T-cell (primary cell): ENCODE measurements around the gene RAPGEF1. TPM values are rescaled to one million over a fixed set of nuclear protein-coding genes. Genes with fewer than 3 reads are reported as not detected.

ENCODE experiments used
- ATAC-seq, 4 experiments: fragments of 200-7000 bp in 3 of 4; fragments of 150-1000 bp in 1 of 4; cut with Tn5 transposase; replicated peaks in 1 of 4; 1 replicate in 3 of 4; 2 replicates in 1 of 4; pipeline ENCODE4 v1.10.0; 2021; ENCODE audit warnings: moderate library complexity in 3 of 4, mild to moderate bottlenecking in 2 of 4, moderate number of reproducible peaks in 1 of 4
- CTCF ChIA-PET, 2 donors: fragments of 300-600 bp; sonication (Branson Sonifier 250); formaldehyde crosslinking; loops; one replicate each; lab custom pipeline; 2022; ENCODE audit warnings: antibody characterized with exemption in 2 of 2; lab: Charles Lee
- POLR2A ChIA-PET, 2 donors: fragments of 300-600 bp; sonication (Branson Sonifier 250); formaldehyde crosslinking; loops; one replicate each; lab custom pipeline; 2022; ENCODE audit warnings: antibody characterized with exemption in 2 of 2; lab: Charles Lee
- DNase-seq, 35 experiments: peaks; one replicate each; pipeline versions ENCODE4 v3.0.0 to v3.0.0-alpha.2; 2013 to 2023
- H3K27ac ChIP-seq: one replicate; pipeline ENCODE4 v1.5.1; 2013; ENCODE audit warnings: low read length
- H3K27me3 ChIP-seq, 2 experiments: replicated peaks in 1 of 2; 1 replicate in 1 of 2; 2 replicates in 1 of 2; pipeline versions ENCODE4 v1.6.1 to v1.7.0; 2013; ENCODE audit warnings: low read length in 1 of 2, mixed read lengths in 1 of 2; ENCODE audit not compliant: control insufficient read depth in 2 of 2, insufficient read depth in 2 of 2; ENCODE audit errors: extremely low read depth in 1 of 2
- H3K36me3 ChIP-seq, 2 donors: 1 replicate in 1 of 2; 2 replicates in 1 of 2; pipeline versions ENCODE4 v1.6.1 to v1.7.0; 2013; ENCODE audit warnings: low read length in 1 of 2; ENCODE audit not compliant: control insufficient read depth in 2 of 2, insufficient read depth in 1 of 2; ENCODE audit errors: extremely low read depth in 1 of 2
- H3K4me1 ChIP-seq, 2 experiments: 1 replicate in 1 of 2; 2 replicates in 1 of 2; pipeline versions ENCODE4 v1.6.1 to v1.7.0; 2013; ENCODE audit warnings: low read length in 2 of 2, mixed read lengths in 1 of 2; ENCODE audit not compliant: insufficient read depth in 2 of 2, control insufficient read depth in 1 of 2; ENCODE audit errors: extremely low read depth in 1 of 2
- H3K4me3 ChIP-seq, 2 donors: 1 replicate in 1 of 2; 2 replicates in 1 of 2; pipeline versions ENCODE4 v1.5.1 to v1.7.0; 2013; ENCODE audit warnings: mild to moderate bottlenecking in 2 of 2, low read length in 1 of 2, moderate library complexity in 1 of 2; ENCODE audit not compliant: control insufficient read depth in 1 of 2; ENCODE audit errors: extremely low read depth in 1 of 2
- H3K9me3 ChIP-seq: 2 replicates; pipeline ENCODE4 v1.7.0; 2013
- H3K27ac Mint-ChIP-seq, 2 donors: one replicate each; pipeline ENCODE4 v1.8.0; 2020 to 2021; ENCODE audit warnings: mild to moderate bottlenecking in 2 of 2, mixed read lengths in 2 of 2
- H3K27me3 Mint-ChIP-seq, 2 donors: one replicate each; pipeline ENCODE4 v1.8.0; 2021 to 2022; ENCODE audit warnings: mixed read lengths in 2 of 2
- H3K36me3 Mint-ChIP-seq: one replicate; pipeline ENCODE4 v1.8.0; 2021; ENCODE audit warnings: mixed read lengths
- H3K4me1 Mint-ChIP-seq, 3 donors: one replicate each; pipeline ENCODE4 v1.8.0; 2020 to 2022; ENCODE audit warnings: mixed read lengths in 3 of 3, mild to moderate bottlenecking in 1 of 3
- H3K4me3 Mint-ChIP-seq, 3 donors: one replicate each; pipeline ENCODE4 v1.8.0; 2020 to 2022; ENCODE audit warnings: mild to moderate bottlenecking in 3 of 3, mixed read lengths in 3 of 3, moderate library complexity in 3 of 3
- H3K9me3 Mint-ChIP-seq, 3 donors: one replicate each; pipeline ENCODE4 v1.8.0; 2020 to 2022; ENCODE audit warnings: mixed read lengths in 3 of 3
- WGBS: methylation state at CpG from one replicate; pipeline ENCODE4 v1.1.5; 2013; ENCODE audit warnings: missing lambda C conversion rate; ENCODE audit not compliant: insufficient coverage; 5-methylcytosine and 5-hydroxymethylcytosine counted together
- total RNA-seq, 35 experiments: library from RNA in 6 of 35; stranded (reverse) in 6 of 35; fragments of 120-200 nt in 1 of 35; gene quantifications; one replicate each; pipeline versions ENCODE4 v1.2.1 to v1.2.4 and lab custom pipeline; 2013 to 2026

RAPGEF1 gene
- total RNA-seq, 5 donors from 2014 or later (not counting 1 experiment from before 2014, with no cell fraction given) = 97.9 to 167 (median 139) TPM

DNA sequence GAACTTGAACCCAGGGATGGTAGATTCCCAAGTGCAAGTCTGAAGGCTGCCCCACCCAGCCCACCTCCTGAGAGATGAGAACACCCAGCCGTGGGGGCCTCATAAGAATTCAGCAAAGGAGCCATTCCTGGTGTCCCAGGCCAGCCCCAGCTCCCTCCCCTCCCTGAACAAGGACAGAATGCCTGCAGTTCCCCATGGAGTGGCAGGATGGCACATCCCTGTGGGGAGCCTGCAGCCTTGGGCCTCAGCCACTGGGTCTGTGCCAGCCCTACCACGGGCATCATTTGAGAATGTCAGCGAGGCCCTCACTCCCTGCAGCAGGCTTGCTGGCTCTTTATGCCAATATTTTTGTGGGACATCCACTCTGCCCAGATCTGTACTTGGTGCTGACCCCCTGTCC lies 36.2 kb upstream of the RAPGEF1 start:
- Histone ChIP-seq H3K9me3 (no peaks in the 10 kb centered on the region), H3K4me3 (no peak overlapping the region), H3K27me3 (peaks cover 0 to 66% of the 10 kb centered on the region in 2 experiments), H3K27ac (no peak overlapping the region), H3K36me3 (no peaks in the 10 kb centered on the region), H3K4me1 (no peaks in the 10 kb centered on the region)
- CTCF ChIA-PET = no interaction called here
- DNase-seq (no peak), ATAC-seq (no peak)
- Mint-ChIP-seq H3K27ac (no peak overlapping the region), H3K4me1 (no peaks in the 10 kb centered on the region), H3K9me3 (no peaks in the 10 kb centered on the region), H3K36me3 (no peaks in the 10 kb centered on the region), H3K27me3 (peaks cover 11 to 56% of the 10 kb centered on the region in 2 donors), H3K4me3 (no peak overlapping the region)
- WGBS = 59% methylated on average over 2 of the region's 3 CpGs
- POLR2A ChIA-PET = no interaction called here

DNA sequence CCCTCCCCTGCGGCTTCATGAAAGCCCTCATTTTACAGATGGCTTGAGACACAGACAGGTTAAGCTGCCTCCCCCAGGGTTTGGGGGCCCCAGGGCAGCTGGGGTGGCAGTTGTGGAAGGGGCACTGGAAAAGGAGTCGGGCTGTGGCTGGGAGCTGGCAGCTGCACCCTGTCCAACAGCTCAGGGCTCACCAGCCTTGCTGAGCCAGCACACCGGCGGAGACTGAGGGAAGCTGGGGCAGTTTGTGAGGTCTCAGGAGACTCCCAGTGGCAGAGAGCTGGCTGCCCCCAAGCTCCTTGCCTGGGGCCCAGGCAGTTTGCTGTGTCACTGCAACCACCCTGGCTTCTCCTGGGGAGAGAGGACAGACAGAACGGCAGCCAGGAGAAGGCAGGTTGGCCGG lies 34.8 kb upstream of the RAPGEF1 start:
- Mint-ChIP-seq H3K4me3 (no peak overlapping the region), H3K9me3 (no peaks in the 10 kb centered on the region), H3K36me3 (no peaks in the 10 kb centered on the region), H3K27me3 (peaks cover 14 to 62% of the 10 kb centered on the region in 2 donors), H3K4me1 (no peaks in the 10 kb centered on the region), H3K27ac (no peak overlapping the region)
- ChIA-PET CTCF (no interaction called here), POLR2A (no interaction called here)
- ATAC-seq (no peak), DNase-seq (no peak)
- Histone ChIP-seq H3K27ac (no peak overlapping the region), H3K27me3 (peaks cover 0 to 65% of the 10 kb centered on the region in 2 experiments), H3K9me3 (no peaks in the 10 kb centered on the region), H3K36me3 (no peaks in the 10 kb centered on the region), H3K4me3 (no peak overlapping the region), H3K4me1 (no peaks in the 10 kb centered on the region)
- WGBS = 85% methylated on average over 5 of the region's 6 CpGs

DNA sequence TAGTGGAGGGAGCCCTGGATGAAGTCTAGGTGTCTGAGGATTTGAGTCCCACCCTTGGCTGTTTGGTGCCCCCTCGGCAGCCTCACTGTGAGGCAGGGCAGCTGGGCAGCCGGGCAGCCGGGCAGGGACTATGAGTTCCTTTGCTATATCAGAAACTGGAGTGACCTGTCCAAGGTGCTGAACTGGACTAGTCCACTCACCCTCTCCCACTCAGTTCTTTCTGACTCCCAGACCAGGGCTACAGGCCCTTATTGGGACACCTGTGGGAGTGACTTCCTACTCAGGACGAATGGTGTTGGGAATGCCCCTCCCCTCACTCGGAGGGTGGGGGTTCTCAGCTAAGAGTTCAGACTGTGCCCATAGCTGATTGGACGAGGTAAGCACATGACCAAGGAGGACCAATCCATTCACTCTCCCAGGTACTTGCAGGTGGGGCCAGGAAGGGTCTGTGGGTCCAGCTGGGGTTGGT lies 34.1 kb upstream of the RAPGEF1 start:
- H3K4me3 ChIP-seq = no peak overlapping the region
- Mint-ChIP-seq H3K4me1 (no peaks in the 10 kb centered on the region), H3K27ac (no peak overlapping the region), H3K27me3 (peaks cover 14 to 56% of the 10 kb centered on the region in 2 donors), H3K36me3 (no peaks in the 10 kb centered on the region), H3K4me3 (no peak overlapping the region), H3K9me3 (no peaks in the 10 kb centered on the region)
- WGBS = 21% methylated on average over 5 of the region's 6 CpGs
- H3K36me3 ChIP-seq = no peaks in the 10 kb centered on the region
- H3K4me1 ChIP-seq = no peaks in the 10 kb centered on the region
- peaks cover 0 to 60% of the 10 kb centered on the region in 2 experiments for H3K27me3 ChIP-seq
- peak in 12 of 35 experiments; percentile 1 to 51 (median 8) for DNase-seq
- ATAC-seq = no peak
- CTCF ChIA-PET = no interaction called here
- no peaks in the 10 kb centered on the region for H3K9me3 ChIP-seq
- H3K27ac ChIP-seq = no peak overlapping the region
- POLR2A ChIA-PET = no interaction called here

DNA sequence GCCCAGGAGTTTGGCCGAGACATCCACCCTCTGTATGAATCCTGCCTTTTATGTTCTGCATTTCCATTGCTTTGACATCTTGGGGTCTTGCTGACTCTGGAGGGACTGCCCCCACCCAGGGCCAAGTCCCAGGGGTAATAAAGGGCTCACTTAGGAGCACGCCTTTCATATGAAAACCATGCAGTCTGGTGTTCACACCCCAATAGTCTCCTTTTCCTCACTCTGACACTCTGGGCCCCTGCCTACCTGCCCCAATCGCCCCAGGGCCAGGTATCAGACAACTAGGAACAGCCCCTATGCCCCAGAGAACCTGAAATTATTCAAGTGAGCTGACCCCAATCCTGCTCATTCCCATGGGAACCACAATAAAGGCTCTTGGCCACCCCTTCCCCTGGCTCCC lies 33.1 kb upstream of the RAPGEF1 start:
- Histone ChIP-seq H3K27ac (no peak overlapping the region), H3K27me3 (peaks cover 0 to 55% of the 10 kb centered on the region in 2 experiments), H3K4me3 (no peak overlapping the region), H3K4me1 (no peaks in the 10 kb centered on the region), H3K36me3 (no peaks in the 10 kb centered on the region), H3K9me3 (no peaks in the 10 kb centered on the region)
- ATAC-seq (no peak), DNase-seq (no peak)
- Mint-ChIP-seq H3K36me3 (no peaks in the 10 kb centered on the region), H3K9me3 (no peaks in the 10 kb centered on the region), H3K4me1 (no peaks in the 10 kb centered on the region), H3K27me3 (peaks cover 10 to 52% of the 10 kb centered on the region in 2 donors), H3K27ac (no peak overlapping the region), H3K4me3 (no peak overlapping the region)
- WGBS = 63% methylated on average over 3 of the region's 3 CpGs
- CTCF ChIA-PET = no interaction called here
- POLR2A ChIA-PET = no interaction called here

DNA sequence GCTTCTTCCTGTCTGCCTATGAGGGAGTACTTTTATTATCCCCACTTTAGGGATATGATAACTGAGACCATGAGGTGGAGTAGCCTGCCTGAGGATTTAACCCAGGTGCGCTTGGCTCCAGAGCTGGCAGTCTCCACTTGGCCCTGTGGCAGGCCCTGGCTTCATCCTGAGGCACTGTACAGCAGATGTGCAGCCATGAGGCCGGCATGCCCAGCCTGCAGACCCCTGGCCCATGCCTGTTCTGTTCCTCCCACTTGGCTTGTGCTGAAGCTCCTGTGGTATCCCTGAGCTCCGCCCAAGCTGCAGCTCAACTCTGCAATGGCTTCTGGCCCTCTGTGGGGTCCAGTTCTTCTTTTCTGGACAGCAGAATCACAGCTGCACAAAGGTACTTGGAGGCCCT lies 31.8 kb upstream of the RAPGEF1 start:
- WGBS = 68% methylated on average over 3 of the region's 3 CpGs
- no peak for ATAC-seq

DNA sequence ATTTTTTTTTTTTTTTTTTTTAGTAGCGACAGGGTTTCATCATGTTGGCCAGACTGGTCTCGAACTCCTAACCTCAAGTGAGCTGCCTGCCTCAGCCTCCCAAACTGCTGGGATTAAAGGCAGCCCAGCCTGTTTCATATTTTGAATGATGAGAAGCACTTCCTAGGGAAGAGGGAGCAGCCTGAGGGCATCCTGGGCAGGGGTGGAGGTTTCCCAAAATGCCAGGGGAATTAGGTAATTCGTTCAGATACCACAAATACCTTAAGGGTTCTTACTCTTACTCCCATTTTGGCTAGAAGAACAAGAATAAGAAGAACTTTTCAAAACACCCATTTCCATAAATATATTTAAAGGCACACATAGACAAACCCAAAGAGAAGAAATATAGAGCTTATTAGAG lies 29.5 kb upstream of the RAPGEF1 start:
- Histone ChIP-seq H3K27me3 (peaks cover 0 to 36% of the 10 kb centered on the region in 2 experiments), H3K9me3 (no peaks in the 10 kb centered on the region), H3K4me1 (no peaks in the 10 kb centered on the region), H3K27ac (no peak overlapping the region), H3K36me3 (no peaks in the 10 kb centered on the region), H3K4me3 (no peak overlapping the region)
- no peak overlapping the region for H3K27ac Mint-ChIP-seq
- no peaks in the 10 kb centered on the region for H3K36me3 Mint-ChIP-seq
- DNase-seq (no peak), ATAC-seq (no peak)
- H3K9me3 Mint-ChIP-seq = no peaks in the 10 kb centered on the region
- no peak overlapping the region for H3K4me3 Mint-ChIP-seq
- ChIA-PET CTCF (interaction anchor here in 1 of 2 donors (0.6 kb wide), 1 partner anchor 9 kb away, joined by 3 read pairs; no protein-coding TSS in a partner anchor), POLR2A (no interaction called here)
- peaks cover 14 to 44% of the 10 kb centered on the region in 2 donors for H3K27me3 Mint-ChIP-seq
- H3K4me1 Mint-ChIP-seq = no peaks in the 10 kb centered on the region
- WGBS = 43% methylated on average over 2 of the region's 3 CpGs

More for the DNA sequence above, 31.8 kb upstream of the RAPGEF1 start:
- Mint-ChIP-seq H3K9me3 (no peaks in the 10 kb centered on the region), H3K27ac (no peak overlapping the region), H3K4me3 (no peak overlapping the region), H3K27me3 (peaks cover 10 to 49% of the 10 kb centered on the region in 2 donors), H3K4me1 (no peaks in the 10 kb centered on the region), H3K36me3 (no peaks in the 10 kb centered on the region)
- Histone ChIP-seq H3K9me3 (no peaks in the 10 kb centered on the region), H3K36me3 (no peaks in the 10 kb centered on the region), H3K27me3 (peaks cover 0 to 47% of the 10 kb centered on the region in 2 experiments), H3K4me1 (no peaks in the 10 kb centered on the region), H3K27ac (no peak overlapping the region), H3K4me3 (no peak overlapping the region)
- no peak for DNase-seq
- POLR2A ChIA-PET = no interaction called here
- CTCF ChIA-PET = no interaction called here
